Measurements from ENCODE around the gene CYP2B6. TPM values are rescaled to one million over a fixed set of nuclear protein-coding genes. Genes with fewer than 3 reads are reported as not detected.
"Not testable (repeated sequence)": the region's sequence is repeated elsewhere in the genome, so short reads cannot be mapped to it uniquely, and the experiment has no call there.

The CYP2B6 gene
- polyA plus RNA-seq, 1 experiment, result not detected

DNA sequence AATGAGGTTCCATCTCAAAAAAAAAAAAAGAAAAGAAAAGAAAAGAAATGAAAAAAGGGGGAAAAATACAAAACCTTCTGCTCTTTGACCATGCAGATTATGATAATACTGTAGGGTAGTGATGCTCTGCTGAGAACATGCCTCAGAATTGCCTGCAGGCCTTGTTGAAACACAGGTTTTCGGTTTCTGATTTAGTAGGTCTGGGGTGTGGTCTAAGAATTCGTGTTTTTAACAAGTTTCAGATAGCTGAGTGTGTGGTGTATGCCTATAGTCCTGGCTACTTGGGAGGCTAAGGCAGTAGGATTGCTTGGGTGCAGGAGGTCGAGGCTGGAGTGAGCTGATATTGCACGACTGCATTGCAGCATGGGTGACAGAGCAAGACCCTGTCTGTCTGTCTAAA, 14.9 kb upstream of the CYP2B6 start:
- Histone ChIP-seq H3K9me3 (ENCODE audit: control insufficient read depth, insufficient read depth, low read length) (no peaks in the 10 kb centered on the region), H3K4me3 (ENCODE audit: low read depth, low read length) (no peak overlapping the region), H3K27me3 (ENCODE audit: control insufficient read depth, insufficient read depth, low read length) (peaks cover 8% of the 10 kb centered on the region), H3K27ac (ENCODE audit: low read depth, low read length) (no peak overlapping the region)
- ChIA-PET POLR2A (interaction anchor here (0.7 kb wide), 1 partner anchor 47 kb away, joined by 5 read pairs; no protein-coding TSS in a partner anchor), CTCF (interaction anchor here (2.0 kb wide), 1 partner anchor 168 kb away, joined by 14 read pairs; no protein-coding TSS in a partner anchor)
- TF ChIP-seq, protein P1, sequence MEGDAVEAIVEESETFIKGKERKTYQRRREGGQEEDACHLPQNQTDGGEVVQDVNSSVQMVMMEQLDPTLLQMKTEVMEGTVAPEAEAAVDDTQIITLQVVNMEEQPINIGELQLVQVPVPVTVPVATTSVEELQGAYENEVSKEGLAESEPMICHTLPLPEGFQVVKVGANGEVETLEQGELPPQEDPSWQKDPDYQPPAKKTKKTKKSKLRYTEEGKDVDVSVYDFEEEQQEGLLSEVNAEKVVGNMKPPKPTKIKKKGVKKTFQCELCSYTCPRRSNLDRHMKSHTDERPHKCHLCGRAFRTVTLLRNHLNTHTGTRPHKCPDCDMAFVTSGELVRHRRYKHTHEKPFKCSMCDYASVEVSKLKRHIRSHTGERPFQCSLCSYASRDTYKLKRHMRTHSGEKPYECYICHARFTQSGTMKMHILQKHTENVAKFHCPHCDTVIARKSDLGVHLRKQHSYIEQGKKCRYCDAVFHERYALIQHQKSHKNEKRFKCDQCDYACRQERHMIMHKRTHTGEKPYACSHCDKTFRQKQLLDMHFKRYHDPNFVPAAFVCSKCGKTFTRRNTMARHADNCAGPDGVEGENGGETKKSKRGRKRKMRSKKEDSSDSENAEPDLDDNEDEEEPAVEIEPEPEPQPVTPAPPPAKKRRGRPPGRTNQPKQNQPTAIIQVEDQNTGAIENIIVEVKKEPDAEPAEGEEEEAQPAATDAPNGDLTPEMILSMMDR (IDR thresholded peaks at IDR 0.05; ENCODE audit: low read depth, low read length), result no peak
- DNase-seq (ENCODE audit: low read depth, low spot score), result no peak

DNA sequence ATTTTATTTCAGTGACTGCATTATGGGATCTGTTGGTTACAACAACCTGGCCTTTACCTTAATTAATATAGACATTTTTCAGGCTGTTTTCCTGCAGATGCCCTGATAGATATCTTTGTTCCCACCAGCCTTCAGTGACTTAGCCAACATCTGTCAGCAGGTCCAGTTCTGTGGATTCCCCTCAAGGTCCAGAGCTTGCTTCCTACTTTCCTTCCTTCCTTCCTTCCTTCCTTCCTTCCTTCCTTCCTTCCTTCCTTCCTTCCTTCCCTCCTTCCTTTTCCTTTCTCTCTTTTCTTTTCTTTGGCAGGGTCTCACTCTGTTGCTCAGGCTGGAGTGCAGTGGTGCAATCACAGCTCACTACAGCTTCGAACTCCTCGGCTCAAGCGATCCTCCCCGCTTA, 14.4 kb upstream of the CYP2B6 start:
- H3K27me3 ChIP-seq (ENCODE audit: control insufficient read depth, insufficient read depth, low read length), result peaks cover 6% of the 10 kb centered on the region
- no peak overlapping the region for H3K27ac ChIP-seq (ENCODE audit: low read depth, low read length)
- H3K9me3 ChIP-seq (ENCODE audit: control insufficient read depth, insufficient read depth, low read length), result no peaks in the 10 kb centered on the region
- CTCF ChIA-PET, result no interaction called here
- H3K4me3 ChIP-seq (ENCODE audit: low read depth, low read length), result no peak overlapping the region
- TF ChIP-seq, protein P1 (IDR thresholded peaks at IDR 0.05; ENCODE audit: low read depth, low read length), result no peak
- DNase-seq (ENCODE audit: low read depth, low spot score), result no peak
- POLR2A ChIA-PET, result no interaction called here

DNA sequence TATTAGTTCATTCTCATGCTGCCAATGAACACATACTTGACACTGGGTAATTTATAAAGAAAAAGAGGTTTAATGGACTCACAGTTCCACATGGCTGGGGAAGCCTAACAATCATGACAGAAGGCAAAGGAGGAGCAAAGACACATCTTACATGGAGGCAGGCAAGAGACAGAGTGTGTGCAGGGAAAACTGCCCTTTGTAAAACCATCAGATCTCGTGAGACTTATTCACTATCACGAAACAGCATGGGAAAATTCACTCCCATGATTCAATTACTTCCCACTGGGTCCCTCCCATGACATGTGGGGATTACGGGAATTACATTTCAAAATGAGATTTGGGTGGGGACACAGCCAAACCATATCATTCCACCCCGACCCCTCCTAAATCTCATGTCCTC, 11.3 kb upstream of the CYP2B6 start:
- CTCF ChIA-PET; H3K27me3 ChIP-seq (ENCODE audit: control insufficient read depth, insufficient read depth, low read length); H3K27ac ChIP-seq (ENCODE audit: low read depth, low read length); DNase-seq (ENCODE audit: low read depth, low spot score); H3K4me3 ChIP-seq (ENCODE audit: low read depth, low read length); POLR2A ChIA-PET; H3K9me3 ChIP-seq (ENCODE audit: control insufficient read depth, insufficient read depth, low read length): not testable (repeated sequence)

- DNase-seq (ENCODE audit: low read depth, low spot score); POLR2A ChIA-PET; H3K4me3 ChIP-seq (ENCODE audit: low read depth, low read length); CTCF ChIA-PET; H3K27ac ChIP-seq (ENCODE audit: low read depth, low read length); H3K27me3 ChIP-seq (ENCODE audit: control insufficient read depth, insufficient read depth, low read length); H3K9me3 ChIP-seq (ENCODE audit: control insufficient read depth, insufficient read depth, low read length): not testable (repeated sequence)
Measured at GRCh38 chr19:40980743-40981442, 10.2 kb upstream of the CYP2B6 start.

- no peaks in the 10 kb centered on the region for H3K9me3 ChIP-seq (ENCODE audit: control insufficient read depth, insufficient read depth, low read length)
- no peak for DNase-seq (ENCODE audit: low read depth, low spot score)
- H3K27ac ChIP-seq (ENCODE audit: low read depth, low read length), result no peak overlapping the region
- peaks cover 2% of the 10 kb centered on the region for H3K27me3 ChIP-seq (ENCODE audit: control insufficient read depth, insufficient read depth, low read length)
- ChIA-PET POLR2A (no interaction called here), CTCF (interaction anchor here (0.6 kb wide), 1 partner anchor 148 kb away, joined by 3 read pairs; no protein-coding TSS in a partner anchor)
- H3K4me3 ChIP-seq (ENCODE audit: low read depth, low read length), result no peak overlapping the region
- TF ChIP-seq, protein P1 (IDR thresholded peaks at IDR 0.05; ENCODE audit: low read depth, low read length), result no peak
Measured at GRCh38 chr19:40981591-40981990, 9.5 kb upstream of the CYP2B6 start.

DNA sequence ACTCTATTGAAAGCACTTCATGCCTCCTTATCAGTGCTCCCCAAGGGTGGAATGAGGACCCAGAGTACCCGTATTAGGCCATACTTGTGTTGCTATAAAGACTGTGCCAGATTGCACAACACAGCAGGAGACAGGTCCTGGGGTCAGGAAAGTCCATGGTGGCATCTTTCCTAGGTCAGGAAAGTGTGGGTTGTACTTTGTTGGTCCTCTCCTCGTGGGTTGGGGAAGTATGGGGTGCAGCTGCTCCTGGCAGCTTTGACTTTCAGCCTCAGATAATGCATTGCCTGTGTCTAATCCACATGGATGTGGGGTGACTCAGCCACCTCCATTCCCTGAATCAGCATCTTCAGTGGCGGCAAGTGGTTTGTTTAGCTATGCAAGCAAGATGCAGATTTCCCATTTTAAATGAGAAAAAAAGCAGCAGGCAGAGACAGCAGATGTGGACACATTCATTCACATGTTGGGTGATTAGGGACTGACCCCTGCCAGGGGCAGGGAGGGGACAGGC, 8.4 kb upstream of the CYP2B6 start:
- TF ChIP-seq, protein P1 (IDR thresholded peaks at IDR 0.05; ENCODE audit: low read depth, low read length), result no peak
- no peak for DNase-seq (ENCODE audit: low read depth, low spot score)
- Histone ChIP-seq H3K9me3 (ENCODE audit: control insufficient read depth, insufficient read depth, low read length) (no peaks in the 10 kb centered on the region), H3K4me3 (ENCODE audit: low read depth, low read length) (no peak overlapping the region), H3K27me3 (ENCODE audit: control insufficient read depth, insufficient read depth, low read length) (peaks cover 2% of the 10 kb centered on the region), H3K27ac (ENCODE audit: low read depth, low read length) (no peak overlapping the region)
- ChIA-PET POLR2A (no interaction called here), CTCF (interaction anchor here (0.6 kb wide), 1 partner anchor 8 kb away, joined by 3 read pairs; no protein-coding TSS in a partner anchor)
